ENCODE data around the gene KCNJ14.

The KCNJ14 gene

DNA sequence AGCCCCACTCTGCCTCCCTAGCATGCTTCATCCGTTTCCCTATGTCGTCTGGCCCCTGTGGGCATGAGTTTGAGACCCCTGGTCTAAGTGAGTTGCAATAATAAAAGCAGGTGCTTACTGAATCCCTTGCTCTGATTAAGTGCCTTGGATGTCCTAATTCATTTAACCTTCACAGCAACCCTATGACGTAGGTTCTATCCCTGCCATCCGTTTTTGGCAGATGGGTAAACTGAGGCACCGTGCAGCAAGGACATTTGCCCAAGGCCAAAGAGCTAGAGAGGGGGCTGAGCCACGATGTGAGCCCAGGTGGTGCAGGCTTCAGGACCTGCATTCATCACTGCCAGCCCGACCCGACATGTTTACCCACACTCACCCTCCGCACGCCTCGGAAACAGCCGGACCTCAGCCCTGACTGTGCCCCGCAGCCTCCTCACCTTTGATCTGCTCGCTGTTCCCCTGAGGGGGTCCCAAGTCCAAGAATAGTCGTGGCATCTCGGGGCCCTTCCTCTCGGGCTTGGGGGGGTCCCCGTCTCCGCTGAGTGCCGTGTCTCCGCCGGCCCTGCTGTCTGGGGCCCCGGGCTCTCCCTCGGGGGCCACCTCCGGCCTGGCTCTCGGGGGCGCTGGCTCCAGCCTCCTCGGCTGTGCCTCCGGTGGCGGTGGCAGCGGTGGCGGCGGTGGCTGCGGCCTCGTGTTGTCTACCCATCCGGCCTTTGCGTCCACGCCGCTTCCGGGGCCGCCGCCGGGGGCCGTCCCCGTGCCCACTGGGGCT is 41.8 kb downstream of the KCNJ14 start:
- TF ChIP-seq, protein P1, sequence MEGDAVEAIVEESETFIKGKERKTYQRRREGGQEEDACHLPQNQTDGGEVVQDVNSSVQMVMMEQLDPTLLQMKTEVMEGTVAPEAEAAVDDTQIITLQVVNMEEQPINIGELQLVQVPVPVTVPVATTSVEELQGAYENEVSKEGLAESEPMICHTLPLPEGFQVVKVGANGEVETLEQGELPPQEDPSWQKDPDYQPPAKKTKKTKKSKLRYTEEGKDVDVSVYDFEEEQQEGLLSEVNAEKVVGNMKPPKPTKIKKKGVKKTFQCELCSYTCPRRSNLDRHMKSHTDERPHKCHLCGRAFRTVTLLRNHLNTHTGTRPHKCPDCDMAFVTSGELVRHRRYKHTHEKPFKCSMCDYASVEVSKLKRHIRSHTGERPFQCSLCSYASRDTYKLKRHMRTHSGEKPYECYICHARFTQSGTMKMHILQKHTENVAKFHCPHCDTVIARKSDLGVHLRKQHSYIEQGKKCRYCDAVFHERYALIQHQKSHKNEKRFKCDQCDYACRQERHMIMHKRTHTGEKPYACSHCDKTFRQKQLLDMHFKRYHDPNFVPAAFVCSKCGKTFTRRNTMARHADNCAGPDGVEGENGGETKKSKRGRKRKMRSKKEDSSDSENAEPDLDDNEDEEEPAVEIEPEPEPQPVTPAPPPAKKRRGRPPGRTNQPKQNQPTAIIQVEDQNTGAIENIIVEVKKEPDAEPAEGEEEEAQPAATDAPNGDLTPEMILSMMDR (IDR thresholded peaks at IDR 0.05; ENCODE audit: low read depth, low read length): no peak
- no peak for DNase-seq (ENCODE audit: extremely low read depth, low read depth)

DNA sequence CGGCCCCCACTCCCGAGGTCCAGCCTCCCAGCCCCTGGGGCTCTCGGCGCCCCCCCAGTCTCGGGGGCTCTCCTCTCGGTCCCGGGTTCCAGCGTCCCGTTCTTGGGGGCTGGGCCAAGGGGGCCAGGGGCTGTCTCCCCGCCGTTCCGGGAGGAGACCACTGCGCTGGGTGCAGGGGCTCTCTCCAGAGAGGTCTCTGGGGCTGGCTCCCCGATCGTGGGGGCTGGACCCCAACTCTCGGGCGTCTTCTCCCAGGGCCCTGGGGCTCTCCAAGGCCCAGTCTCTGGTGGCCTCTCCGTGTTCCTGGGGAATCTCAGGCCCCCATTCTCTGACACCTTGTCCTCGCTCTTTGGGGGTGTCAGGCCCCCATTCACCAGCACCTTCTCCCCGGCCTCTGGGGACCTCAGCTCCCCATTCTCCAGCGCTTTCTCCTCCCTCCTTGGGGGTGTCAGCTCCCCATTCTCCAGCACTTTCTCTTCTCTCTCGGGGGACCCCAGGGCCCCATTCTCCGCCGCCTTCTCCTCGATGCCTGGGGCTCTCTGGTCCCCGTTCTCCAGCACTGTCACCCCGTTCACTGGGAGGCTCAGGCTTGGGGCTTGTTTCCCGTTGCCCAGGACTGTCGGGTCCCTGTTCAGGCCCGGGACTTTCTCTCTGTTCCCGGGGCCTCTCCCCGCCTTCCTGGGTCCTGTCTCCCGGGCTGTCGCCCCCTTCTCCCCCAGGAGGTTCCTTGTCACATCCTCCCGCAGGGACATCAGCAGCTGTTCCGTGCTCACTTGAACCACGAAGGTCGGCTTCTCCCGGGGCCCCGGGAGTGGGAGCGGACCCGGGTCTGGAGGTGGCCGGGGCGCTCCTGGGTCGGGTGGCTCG is 42.6 kb downstream of the KCNJ14 start:
- TF ChIP-seq, protein P1 (IDR thresholded peaks at IDR 0.05; ENCODE audit: low read depth, low read length): no peak
- DNase-seq (ENCODE audit: extremely low read depth, low read depth): no peak

DNA sequence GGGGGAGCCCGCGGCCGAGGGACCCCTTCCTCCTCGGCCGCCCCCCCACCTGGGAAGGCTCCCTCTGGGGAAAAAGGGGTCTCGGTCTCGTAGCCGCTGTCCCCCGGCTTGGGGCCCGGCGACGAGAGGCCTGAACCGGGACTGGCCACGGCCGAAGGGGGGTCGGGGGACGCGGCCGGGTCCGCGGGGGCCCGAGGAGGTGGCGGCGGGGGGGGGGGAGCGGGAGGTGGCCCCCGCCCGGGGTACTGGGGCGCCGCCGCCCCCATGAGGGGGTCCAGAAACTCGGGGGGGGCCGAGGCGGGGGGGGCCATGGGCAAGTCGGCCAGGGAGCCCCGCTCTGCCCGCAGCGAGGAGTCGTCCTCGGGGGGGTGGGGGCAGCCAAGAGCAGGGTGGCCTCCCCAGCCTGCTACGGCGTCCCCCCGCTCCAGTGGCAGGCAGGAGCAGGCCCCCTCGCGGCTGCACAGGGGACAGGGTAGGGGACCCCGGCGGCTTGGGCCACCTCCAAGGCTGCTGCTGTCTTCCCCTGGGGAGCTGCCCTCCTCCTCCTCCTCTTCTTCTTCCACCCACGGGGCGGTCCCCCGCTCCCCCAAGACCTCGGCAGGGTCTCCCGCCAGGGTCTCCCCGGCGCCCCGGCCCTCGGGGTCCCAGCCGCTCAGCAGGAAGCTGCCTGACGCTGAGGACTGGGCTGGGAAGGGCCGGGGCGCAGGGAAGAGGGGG is 43.4 kb downstream of the KCNJ14 start:
- no peak for DNase-seq (ENCODE audit: extremely low read depth, low read depth)
- TF ChIP-seq, protein P1 (IDR thresholded peaks at IDR 0.05; ENCODE audit: low read depth, low read length): no peak; the same call in 1 of the 2 replicates

DNA sequence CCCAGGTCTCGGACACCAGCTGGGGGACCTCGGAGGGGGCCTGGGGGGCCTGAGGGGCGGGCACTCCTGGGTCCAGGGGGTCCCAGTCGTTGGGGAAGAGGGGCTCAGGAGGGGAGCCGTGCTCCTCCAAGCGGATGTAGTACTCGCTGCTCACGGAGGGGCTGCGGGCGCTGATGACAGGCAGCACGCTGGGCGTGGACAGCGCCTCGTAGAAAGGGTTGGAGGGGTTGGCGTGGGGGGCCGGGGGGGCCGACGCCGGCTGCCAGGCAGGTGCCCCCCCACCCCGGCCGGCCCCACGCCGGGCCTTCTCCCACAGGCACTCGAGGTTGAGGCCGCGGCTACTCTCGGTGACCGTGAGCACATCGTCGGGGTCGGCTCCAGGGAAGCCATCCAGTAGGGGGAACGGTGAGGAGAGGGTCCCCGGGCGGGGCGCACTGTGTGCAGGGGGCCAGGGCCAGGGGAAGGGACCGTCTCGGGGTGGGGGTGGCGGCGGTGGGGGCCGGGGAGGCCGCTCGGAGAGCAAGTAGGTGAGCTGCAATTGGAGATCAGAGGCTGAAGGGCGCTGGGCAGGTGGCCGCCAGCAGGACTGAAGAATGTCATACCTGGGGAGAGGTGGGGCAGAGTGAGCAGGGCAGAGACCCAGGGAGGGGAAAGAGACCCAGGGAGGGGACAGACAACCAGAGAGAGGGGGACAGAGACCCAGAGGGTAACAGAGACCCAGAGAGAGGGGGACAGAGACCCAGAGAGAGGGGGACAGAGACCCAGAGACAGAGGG is 44.1 kb downstream of the KCNJ14 start:
- TF ChIP-seq, protein P1 (IDR thresholded peaks at IDR 0.05; ENCODE audit: low read depth, low read length): no peak
- DNase-seq (ENCODE audit: extremely low read depth, low read depth): no peak

DNA sequence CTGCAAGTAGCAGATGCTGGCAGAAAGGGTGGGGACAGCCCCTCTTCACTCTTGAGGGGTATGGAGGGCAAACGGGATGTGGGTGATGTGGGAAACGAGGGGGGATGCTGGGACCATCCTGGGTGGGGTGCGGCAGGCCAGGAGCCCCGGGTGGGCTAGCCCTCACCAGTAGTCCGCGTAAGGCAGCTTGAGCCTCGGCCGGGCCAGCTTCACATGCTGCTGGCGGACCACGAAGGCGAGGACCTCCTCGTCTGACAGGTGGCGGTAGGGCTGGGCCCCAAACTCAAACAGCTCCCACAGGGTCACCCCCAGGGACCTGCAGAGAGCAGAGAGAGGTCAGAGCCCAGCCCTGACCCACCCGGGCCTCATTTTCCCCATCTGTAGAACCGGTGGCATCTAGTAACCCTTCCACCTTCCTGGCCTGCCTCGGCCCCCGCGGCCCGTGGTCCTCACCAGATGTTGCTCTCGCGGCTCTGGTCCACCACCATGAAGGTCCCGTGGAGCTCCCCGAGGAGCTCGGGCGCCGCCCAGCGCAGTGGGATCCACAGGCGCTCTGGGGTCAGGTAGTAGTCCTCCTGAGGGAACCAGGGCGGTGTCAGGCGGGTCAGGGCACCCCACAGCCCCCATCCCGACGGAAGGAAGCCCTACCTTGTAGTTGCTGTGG is 45.6 kb downstream of the KCNJ14 start:
- no peak for DNase-seq (ENCODE audit: extremely low read depth, low read depth)
- TF ChIP-seq, protein P1 (IDR thresholded peaks at IDR 0.05; ENCODE audit: low read depth, low read length): no peak

DNA sequence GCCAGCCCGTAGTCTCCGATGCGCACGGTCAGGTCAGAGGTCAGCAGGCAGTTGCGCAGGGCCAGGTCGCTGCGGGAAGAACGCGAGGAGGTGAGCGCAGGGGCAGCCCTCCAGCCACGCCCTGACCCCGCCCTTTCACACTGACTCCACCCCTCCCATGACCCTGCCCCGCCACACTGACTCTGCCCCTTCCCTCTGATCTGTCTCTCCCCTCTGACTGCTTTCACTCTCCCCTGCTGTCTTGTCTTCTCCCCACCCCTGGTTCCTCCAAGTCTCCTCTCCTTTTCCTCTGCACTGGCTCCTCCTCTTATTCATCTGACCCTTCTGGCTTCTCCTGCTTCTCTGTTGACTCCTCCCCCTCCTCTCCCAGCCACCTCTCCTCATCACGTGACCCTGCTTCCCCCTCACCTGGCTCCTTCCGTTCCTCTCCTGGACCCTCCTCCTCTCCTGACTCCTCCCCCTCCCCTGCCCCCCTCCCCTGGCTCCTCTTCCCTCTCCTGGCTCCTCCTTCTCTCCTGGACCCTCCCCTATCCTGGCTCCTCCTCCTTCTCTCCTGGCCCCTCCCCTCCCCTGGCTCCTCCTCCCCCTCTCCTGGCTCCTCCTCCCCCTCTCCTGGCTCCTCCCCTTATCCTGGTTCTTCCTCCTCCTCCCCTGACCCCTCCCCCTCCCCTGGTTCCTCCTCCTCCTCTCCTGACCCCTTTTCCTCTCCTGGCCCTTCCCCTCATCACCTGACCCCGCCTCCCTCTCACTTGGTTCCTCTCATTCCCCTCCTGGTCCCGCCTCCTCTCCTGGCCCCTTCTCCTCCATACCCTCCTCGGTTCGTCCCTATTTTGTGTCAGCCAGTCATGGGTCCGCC is 46.3 kb downstream of the KCNJ14 start:
- TF ChIP-seq, protein P1 (IDR thresholded peaks at IDR 0.05; ENCODE audit: low read depth, low read length): no peak
- DNase-seq (ENCODE audit: extremely low read depth, low read depth): no peak
